GM19099 (cell line): ENCODE measurements around the gene ACTR3C.

Experiments
- POLR2A ChIP-seq: IDR thresholded peaks from 3 replicates; pipeline ENCODE4 v1.6.1; 2011; ENCODE audit warnings: low read depth; ENCODE audit not compliant: insufficient read length; ENCODE audit errors: extremely low read depth

ACTR3C gene

GRCh38 chr7:150332852-150333635 is 9.7 kb upstream of the ACTR3C start:
- no peak for TF ChIP-seq POLR2A

GRCh38 chr7:150330211-150330885 is 7.0 kb upstream of the ACTR3C start:
- TF ChIP-seq POLR2A: no peak

- no peak for TF ChIP-seq POLR2A
These were observed 6.2 kb upstream of the ACTR3C start for GRCh38 chr7:150329331-150330120.

GRCh38 chr7:150327308-150327707 is 4.0 kb upstream of the ACTR3C start:
- no peak for TF ChIP-seq POLR2A

- TF ChIP-seq POLR2A: no peak
These were observed 3.4 kb upstream of the ACTR3C start for GRCh38 chr7:150326657-150327268.

- TF ChIP-seq POLR2A: no peak
These were observed 2.6 kb upstream of the ACTR3C start for GRCh38 chr7:150325901-150326300.

GRCh38 chr7:150325110-150325611 is 1.8 kb upstream of the ACTR3C start:
- no peak for TF ChIP-seq POLR2A

- no peak for TF ChIP-seq POLR2A
These were observed 1.1 kb upstream of the ACTR3C start for GRCh38 chr7:150324373-150324961.

- no peak for TF ChIP-seq POLR2A
These were observed 482 bp upstream of the ACTR3C start for GRCh38 chr7:150323682-150324372.

GRCh38 chr7:150322114-150322832 is 1.1 kb downstream of the ACTR3C start:
- TF ChIP-seq POLR2A: no peak

GRCh38 chr7:150321788-150322113 is 1.6 kb downstream of the ACTR3C start:
- TF ChIP-seq POLR2A: no peak

GRCh38 chr7:150317748-150318444 is 5.4 kb downstream of the ACTR3C start:
- no peak for TF ChIP-seq POLR2A
